Measurements from ENCODE around the gene BGLAP. TPM values are rescaled to one million over a fixed set of nuclear protein-coding genes. Genes with fewer than 3 reads are reported as not detected.

The BGLAP gene
- total RNA-seq, 1 experiment from 2014 or later = 2.4 TPM

DNA sequence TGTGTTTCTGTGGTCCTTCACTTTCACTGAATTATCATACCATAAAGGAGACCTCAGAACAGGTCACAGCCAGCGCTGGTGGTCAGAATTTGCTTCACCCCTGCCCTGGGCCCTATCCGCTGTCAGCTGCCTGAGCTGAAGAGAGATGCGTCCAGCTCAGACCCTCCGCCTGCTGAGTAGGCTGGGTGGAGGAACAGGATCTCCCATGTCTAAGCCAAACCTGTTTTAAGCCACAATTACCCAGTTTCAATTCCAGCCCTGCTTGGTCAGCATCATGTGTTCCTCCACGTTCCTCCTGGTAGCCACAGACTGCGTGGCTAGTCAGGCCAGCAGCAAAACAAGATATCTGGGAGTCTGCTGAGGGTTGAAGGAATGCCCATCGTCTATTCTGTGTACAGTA, 13.5 kb upstream of the BGLAP start:
- no peak overlapping the region for H3K14ac ChIP-seq (ENCODE audit: insufficient read depth, low read length)
- H2BK5ac ChIP-seq (ENCODE audit: insufficient read length, low read length) = no peak overlapping the region
- H2BK120ac ChIP-seq (ENCODE audit: low read depth, low read length, poor library complexity, severe bottlenecking) = no peak overlapping the region
- no peak overlapping the region for H3K4me2 ChIP-seq (ENCODE audit: insufficient read depth, insufficient read length, low read length)
- WGBS (ENCODE audit: extremely low coverage, insufficient read length, low lambda C conversion rate) = no CpG with 5 or more reads among the region's 7 CpGs
- H3K4me1 ChIP-seq (ENCODE audit: insufficient read depth, low read length) = no peaks in the 10 kb centered on the region
- DNase-seq = no peak
- no peak overlapping the region for H3K9ac ChIP-seq (ENCODE audit: extremely low read depth, insufficient read length, low read length)
- no peak overlapping the region for H2BK12ac ChIP-seq (ENCODE audit: insufficient read length, low read depth, low read length)
- no peaks in the 10 kb centered on the region for H4K20me1 ChIP-seq (ENCODE audit: control insufficient read depth, insufficient read depth, insufficient read length)
- H3K79me1 ChIP-seq (ENCODE audit: insufficient read depth, low read depth, low read length, poor library complexity, severe bottlenecking) = no peaks in the 10 kb centered on the region
- H2BK20ac ChIP-seq (ENCODE audit: low read depth, low read length, poor library complexity, severe bottlenecking) = no peak overlapping the region
- no peaks in the 10 kb centered on the region for H3K79me2 ChIP-seq (ENCODE audit: insufficient read depth, low read length)
- H3K4me1 Mint-ChIP-seq = peaks cover 5 to 7% of the 10 kb centered on the region in 2 experiments
- no peak overlapping the region for H3T11ph ChIP-seq (ENCODE audit: low read length)
- no peaks in the 10 kb centered on the region for H3K23me2 ChIP-seq (ENCODE audit: insufficient read length, low read depth, low read length, poor library complexity, severe bottlenecking)
- H3K27me3 ChIP-seq (ENCODE audit: insufficient read depth, low read length) = no peaks in the 10 kb centered on the region; the same call in 1 of the 2 replicates
- no peak overlapping the region for H3K4ac ChIP-seq (ENCODE audit: low read depth, low read length)
- H3K36me3 Mint-ChIP-seq (ENCODE audit: insufficient read depth in 1 of 3, low read depth in 3 of 3) = peaks cover 20 to 53% (median 50%) of the 10 kb centered on the region in 3 experiments
- no peak overlapping the region for H3K23ac ChIP-seq (ENCODE audit: insufficient read length, low read depth, low read length)
- H3K18ac ChIP-seq (ENCODE audit: insufficient read length, low read depth, low read length) = no peak overlapping the region
- H4K5ac ChIP-seq (ENCODE audit: insufficient read length, low read depth, low read length) = no peak overlapping the region
- H4K91ac ChIP-seq (ENCODE audit: insufficient read length, low read depth, low read length) = no peak overlapping the region
- no peaks in the 10 kb centered on the region for H3K9me3 ChIP-seq (ENCODE audit: control insufficient read depth, low read depth, low read length)
- no peak overlapping the region for H3K56ac ChIP-seq (ENCODE audit: insufficient read length, low read depth, low read length)
- no peak for TF ChIP-seq CTCF (conservative IDR thresholded peaks at IDR 0.05)
- H3K9me3 Mint-ChIP-seq = no peaks in the 10 kb centered on the region
- H3K27ac Mint-ChIP-seq = no peak overlapping the region
- no peak overlapping the region for H3K27ac ChIP-seq (ENCODE audit: insufficient read length, low read depth, low read length)
- H2AK5ac ChIP-seq (ENCODE audit: insufficient read length, low read length) = no peak overlapping the region
- no peak overlapping the region for H4K8ac ChIP-seq (replicated peaks; ENCODE audit: insufficient read length, low read depth, low read length)
- H2AFZ ChIP-seq (ENCODE audit: low read length) = no peak overlapping the region
- H3K27me3 Mint-ChIP-seq (ENCODE audit: low read depth) = no peaks in the 10 kb centered on the region
- no peak overlapping the region for H2BK15ac ChIP-seq (ENCODE audit: low read depth, low read length)
- H3K4me3 Mint-ChIP-seq = no peak overlapping the region

Measured in H9 (cell line).